Effector CD8-positive, alpha-beta T cell (primary cell): ENCODE data around the gene POLR2L.
A peak's percentile ranks its signal among the peaks of the same experiment; 100 is the strongest.

Experiments used
- DNase-seq: peaks from one replicate; lab custom pipeline; 2025; lab: John Stamatoyannopoulos, UW
- total RNA-seq, 4 experiments: gene quantifications; one replicate each; lab custom pipeline; 2026; lab: John Stamatoyannopoulos, UW

Gene POLR2L
- total RNA-seq, result 24.5 to 37.4 (median 33.2) reads per million in 4 experiments

GRCh38 chr11:842370-843002 lies at the start of gene POLR2L, which contains the start of gene TSPAN4:
POLR2L (minus strand) TSS chr11:842529; CDS start chr11:842508, 21 bp downstream.
TSPAN4 (plus strand) TSS chr11:842852; CDS start chr11:850305, 7,453 bp downstream.
- DNase-seq, result peak; percentile 76

DNA sequence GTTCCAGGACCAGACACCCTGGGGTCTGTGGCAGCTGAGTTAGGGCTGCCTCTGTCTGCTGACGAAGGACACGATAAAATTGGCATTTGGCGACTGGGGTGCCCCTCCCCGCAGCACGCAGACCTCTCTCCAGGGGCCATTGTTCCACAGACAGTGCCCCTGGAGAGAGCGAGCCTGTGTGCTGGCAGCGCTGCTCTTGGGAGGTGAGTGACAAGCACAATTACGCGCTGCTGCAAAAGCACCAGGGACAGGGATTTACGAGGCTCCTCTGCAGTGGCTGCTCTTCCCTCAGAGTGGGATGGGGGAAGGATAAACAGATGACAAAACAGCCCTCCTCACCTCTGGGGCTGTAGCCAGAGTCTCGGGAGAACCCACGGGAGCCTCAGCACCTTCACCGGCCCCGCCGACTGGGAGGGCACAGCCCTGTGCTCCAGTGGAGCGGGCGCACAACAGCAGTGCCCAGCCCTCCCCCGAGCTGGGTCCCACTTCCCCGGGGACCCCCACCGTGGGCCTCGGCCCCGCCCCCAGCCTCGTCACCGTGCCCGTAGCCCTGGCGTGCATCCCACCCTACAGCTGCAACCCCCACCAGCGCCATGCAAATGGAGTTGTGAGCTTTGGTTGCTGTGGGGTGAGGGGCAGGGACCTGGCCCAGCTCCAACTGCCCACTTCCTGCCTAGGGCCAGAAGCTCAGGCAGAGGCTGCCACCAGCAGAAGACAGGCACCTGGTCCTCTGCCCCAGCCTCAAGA lies 48.6 kb upstream of the POLR2L start:
- no peak for DNase-seq

GRCh38 chr11:889687-890475 lies 47.6 kb upstream of the POLR2L start:
- no peak for DNase-seq

DNA sequence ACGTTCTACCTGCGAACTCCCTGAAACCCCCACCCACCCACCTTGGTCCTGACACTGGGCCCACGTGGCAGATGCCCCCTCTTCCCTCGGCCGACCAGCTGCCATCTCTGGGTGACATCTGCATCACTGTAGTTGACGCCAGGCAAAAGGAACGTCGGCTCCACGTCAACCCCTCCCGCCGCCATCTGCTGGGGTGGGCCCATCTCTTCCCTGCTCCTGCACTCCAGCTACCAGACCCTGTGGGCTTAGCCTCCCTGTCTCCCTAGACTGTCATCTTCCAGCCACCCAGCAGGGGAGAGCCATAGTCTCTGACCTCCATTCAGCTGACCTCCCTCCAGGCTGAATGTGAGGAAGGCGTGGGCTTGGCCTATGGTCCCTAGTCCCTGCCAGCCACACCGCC lies 46.9 kb upstream of the POLR2L start:
- DNase-seq, result no peak

- no peak for DNase-seq
These were observed 46.2 kb upstream of the POLR2L start for GRCh38 chr11:888310-889212.

DNA sequence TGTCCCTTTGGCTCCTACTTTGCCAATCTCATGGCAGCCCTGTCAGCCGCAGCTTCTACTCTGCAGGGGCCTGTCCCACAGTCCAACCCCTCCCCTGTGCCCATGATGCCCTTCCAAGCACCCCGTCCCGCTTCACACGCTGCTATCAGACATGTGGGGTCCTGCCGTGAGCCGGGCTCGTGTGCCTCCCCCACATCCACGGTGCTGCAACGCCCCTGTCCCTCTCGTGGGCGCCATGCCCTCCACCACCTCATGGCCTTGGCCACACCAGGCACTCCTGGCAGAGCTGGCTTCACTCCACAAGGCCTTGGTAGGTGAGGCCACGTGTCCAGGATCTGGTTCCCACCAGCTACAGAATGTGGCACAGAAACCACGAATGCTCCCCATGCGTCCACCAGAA lies 45.3 kb upstream of the POLR2L start:
- DNase-seq, result no peak

- no peak for DNase-seq
These were observed 44.2 kb upstream of the POLR2L start for GRCh38 chr11:886568-886967.

- DNase-seq, result no peak
These were observed 42.3 kb upstream of the POLR2L start for GRCh38 chr11:884578-885070.

DNA sequence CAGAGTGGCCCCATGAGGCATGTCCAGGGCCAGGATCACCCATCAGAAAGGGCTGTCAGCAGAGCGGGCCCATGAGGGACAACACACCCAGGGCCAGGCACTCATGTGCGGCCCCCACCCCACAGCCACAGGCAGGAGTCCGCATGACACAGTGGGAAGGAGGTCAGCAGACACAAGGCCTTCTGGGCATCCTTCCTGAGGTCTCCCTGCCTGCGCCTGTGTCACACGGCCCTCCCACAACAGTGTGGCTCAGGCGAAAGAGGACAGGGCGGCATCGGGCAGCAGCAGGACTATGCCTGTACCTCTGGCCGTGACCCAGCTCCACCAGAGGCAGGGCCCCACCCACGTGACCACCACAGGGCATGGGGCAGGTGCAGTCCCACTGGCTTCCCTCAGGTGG lies 41.2 kb upstream of the POLR2L start:
- no peak for DNase-seq

DNA sequence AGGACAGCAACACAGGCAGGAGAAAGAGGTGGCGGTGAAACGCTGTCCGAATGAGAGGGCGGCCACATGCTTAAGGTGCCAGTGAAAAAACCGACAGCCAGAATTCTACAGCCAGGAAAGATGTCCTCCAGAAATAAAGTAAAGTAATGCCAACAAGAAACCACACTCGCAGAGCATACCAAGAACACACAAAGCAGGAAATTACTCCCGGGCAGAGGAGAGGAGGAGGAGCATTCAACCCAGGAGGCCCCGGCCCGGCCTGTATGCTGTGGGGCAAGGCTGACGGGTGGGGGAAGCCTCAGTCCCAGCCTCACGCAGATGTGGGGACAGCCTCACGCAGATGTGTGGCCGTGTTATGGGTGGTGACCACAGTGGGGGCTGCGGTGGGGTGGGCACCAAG lies 40.3 kb upstream of the POLR2L start:
- no peak for DNase-seq

GRCh38 chr11:880447-880846 lies 38.1 kb upstream of the POLR2L start:
- no peak for DNase-seq

GRCh38 chr11:877565-877964 lies 35.2 kb upstream of the POLR2L start:
- no peak for DNase-seq

DNA sequence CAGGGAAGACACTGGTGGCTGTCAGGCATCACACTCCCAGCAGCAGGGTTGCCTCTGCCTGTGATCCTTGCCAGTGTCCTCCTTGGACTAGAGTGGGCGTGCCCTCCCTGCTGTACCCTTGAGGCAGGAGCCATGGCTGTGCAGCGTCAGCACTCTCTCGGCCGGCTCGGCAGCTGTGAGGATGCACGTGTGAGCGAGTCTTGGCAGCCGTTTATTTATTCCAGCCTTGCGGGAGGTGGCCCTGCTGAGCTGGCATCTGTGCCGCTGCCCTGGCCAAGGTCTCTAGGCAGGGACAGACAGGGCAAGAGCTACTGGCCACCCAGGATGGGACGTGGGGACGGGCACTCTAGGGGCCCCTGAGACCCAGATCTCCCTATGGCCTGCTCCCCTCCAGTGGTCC lies 34.2 kb upstream of the POLR2L start:
- no peak for DNase-seq

DNA sequence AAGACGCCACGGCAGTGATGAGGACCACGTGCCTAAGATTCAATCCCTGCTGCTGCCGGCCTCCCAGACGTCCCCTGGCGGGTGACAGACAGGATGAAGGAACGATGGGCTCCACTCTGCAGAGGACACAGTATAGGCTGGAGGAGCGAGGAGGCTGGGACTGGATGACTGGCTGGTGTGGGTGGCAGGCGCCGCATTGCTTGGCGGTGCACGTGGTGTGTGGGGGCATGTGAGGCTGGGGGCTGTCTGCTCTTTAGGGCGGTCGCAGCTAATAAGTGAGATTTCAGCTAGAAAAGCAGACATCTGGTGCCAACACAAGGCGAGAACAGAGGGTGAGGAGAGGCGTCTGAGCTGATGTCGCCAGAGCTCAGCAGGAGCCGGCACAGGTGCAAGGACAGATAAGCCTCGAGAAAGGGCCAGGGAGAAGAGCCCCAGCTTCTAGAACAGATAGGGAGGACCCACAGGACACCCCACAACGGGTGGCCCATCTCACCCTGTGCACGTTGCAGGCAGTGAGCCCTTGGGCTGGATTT lies 33.5 kb upstream of the POLR2L start:
- DNase-seq, result no peak

DNA sequence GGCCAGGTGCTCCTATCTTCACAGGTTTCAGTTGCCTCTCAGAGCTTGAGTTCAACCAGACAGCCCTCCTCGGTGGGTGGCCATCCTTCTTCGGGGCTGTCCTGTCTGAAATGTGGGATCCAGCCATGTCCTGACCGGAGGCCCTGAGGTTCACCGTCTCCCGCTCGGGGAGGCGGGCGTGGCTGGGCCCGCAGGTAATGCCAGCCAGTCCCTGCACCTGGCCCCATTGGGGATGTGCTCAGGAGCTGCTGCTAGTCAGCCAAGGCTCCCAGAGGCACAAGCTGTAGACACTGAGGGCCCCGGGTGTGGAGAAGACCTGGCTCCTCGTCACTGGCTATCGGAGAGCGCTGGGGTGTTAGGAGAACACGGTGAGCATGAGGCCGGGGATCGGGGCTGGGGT lies 32.9 kb upstream of the POLR2L start:
- no peak for DNase-seq

GRCh38 chr11:873706-874105 lies 31.4 kb upstream of the POLR2L start:
- no peak for DNase-seq

DNA sequence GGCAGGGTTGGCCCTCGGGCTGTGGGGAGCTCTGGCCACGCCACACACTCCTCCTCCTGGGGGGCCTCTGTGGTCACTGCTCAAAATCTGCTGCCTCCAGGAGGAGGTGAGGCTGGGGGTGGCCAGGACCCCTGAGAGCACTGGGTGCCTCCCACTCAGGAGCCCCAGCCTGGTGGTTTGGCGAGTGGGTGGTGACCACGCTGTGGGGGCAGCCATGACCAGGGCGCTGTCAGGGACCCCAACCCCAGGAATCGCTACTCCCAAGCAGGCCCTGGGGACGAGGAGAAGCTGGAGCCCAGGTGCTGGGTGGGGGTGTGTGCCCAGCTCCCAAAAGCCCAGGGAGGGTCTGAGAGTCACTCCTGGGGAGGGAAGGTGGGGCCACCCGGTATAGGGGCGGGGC lies 30.5 kb upstream of the POLR2L start:
- DNase-seq, result no peak

- DNase-seq, result no peak
These were observed 29.1 kb upstream of the POLR2L start for GRCh38 chr11:871472-871871.

DNA sequence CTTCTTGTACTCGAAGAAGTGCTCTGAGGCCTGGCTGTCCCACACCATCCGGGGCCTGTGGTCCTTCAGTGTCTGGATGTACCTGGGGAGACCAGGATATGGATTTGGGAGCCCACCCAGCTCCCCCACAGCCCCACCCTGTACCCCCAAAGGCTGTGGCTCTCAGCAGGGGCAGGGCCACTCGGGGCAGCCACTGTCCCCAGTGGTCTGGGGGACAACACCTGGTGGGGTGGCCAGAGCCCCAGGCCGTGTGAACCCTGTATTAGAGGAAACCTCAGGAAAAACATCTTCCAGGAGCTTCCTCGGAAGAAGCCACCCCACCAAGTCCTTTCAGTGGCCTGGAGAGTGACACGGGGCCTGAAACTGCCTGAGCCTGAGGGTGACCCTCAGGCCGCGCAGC lies 28.1 kb upstream of the POLR2L start:
- no peak for DNase-seq

DNA sequence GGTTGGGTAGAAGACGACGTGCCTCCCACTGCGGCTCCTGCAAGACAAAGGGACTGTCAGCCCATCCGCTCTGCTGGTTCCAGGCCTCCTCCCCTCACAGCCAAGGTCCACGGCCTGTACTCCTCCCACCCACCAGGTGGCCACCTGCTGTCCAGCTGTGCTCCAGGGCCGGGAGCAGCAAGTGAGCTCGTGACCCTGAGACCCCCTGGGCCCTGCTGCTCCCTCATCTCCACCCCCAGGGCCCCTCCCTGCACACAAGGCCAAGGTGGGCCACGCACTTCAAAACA lies 27.7 kb upstream of the POLR2L start:
- DNase-seq, result no peak

DNA sequence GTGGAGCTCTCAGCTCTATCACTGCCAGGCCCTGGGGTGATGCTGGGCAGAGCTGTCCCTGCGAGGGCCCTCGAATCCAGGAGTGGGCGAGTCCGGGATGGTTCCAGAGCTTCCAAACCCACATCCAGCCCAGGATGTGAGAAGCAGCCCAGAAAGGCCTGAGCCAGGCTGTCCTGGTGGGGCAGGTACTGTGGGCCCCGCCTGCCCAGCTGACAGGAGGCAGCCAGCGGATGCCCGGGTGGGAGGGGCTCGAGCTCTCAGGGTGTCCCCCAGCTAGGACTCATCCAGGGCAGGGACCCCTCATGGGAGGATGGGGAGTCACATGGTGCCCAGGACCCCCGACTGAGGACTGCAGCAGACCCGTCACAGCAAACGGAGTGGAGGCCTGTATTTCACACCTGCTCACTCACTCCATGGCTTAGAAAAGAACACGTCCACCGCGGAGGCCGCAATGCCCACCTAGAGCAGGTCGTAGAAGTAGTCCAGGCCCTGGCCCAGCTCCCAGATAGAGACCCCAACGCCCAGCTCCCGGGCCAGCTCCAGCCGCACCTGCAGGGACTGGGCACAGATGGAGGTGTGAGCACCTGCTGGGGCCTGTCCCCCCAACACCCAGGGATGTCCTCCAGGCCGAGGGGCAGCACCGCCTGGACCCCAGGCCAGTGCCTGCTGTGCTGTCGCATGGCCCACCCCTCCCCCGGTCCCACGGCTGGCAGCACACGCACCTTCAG lies 27.2 kb upstream of the POLR2L start:
- DNase-seq, result no peak
